ENCODE results near the gene INTS3.

The INTS3 gene

DNA sequence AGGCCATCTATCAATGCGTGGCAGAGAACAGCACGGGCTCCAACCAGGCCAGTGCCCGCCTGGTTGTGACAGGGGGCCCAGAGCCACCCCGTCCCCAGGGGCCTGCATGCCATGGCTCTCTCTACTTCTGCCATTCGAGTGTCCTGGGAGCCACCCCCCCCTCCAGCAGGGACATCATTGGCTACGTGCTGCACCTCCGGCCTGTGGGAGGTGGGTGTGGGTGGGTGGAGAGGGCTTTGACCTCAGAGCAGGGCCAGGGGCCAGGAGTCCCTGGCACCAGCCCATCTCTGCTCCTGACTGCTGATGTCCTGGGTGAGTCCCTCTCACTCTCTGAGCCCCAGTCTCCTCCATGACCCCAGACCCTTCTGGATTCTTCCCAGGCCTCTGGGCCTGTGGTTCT is 72.7 kb downstream of the INTS3 start:
- POLR2A ChIA-PET, result interaction anchor here (1.1 to 1.7 kb wide), 2 partner anchors 186 to 190 kb away, joined by 4 to 5 read pairs; partner anchors contain the start of gene RAB13
- H3K36me3 ChIP-seq (ENCODE audit: control insufficient read depth in 2 of 2, insufficient read depth in 1 of 2, low read length in 2 of 2), result peaks cover 0 to 20% of the 10 kb centered on the region in 2 experiments; a peak in 1 of 3 replicates
- H3K9me3 ChIP-seq (ENCODE audit: control insufficient read depth, insufficient read depth, low read depth, low read length), result no peaks in the 10 kb centered on the region
- H3K4me3 ChIP-seq (ENCODE audit: low read depth, low read length), result no peak overlapping the region
- H3K4me1 ChIP-seq (ENCODE audit: control insufficient read depth, insufficient read depth, low read length), result no peaks in the 10 kb centered on the region
- CTCF ChIA-PET, result interaction anchor here (3.1 kb wide), 1 partner anchor 186 kb away, joined by 19 read pairs; the partner anchor contains the start of gene RAB13
- no peak overlapping the region for H3K27ac ChIP-seq (ENCODE audit: extremely low read depth, low read depth, low read length)
- TF ChIP-seq ZFP3 (tag by site-specific recombination; IDR thresholded peaks at IDR 0.05; ENCODE audit: low read depth), result no peak
- no peak for TF ChIP-seq ZNF37A (tag by site-specific recombination; IDR thresholded peaks at IDR 0.05)
- peak; percentile 74 for TF ChIP-seq ZFHX2 (tag by site-specific recombination; conservative IDR thresholded peaks at IDR 0.05)
- no peak for TF ChIP-seq ZNF354C (tag by site-specific recombination; IDR thresholded peaks at IDR 0.05; ENCODE audit: borderline replicate concordance, low read depth)
- TF ChIP-seq EGR2 (tag by site-specific recombination; IDR thresholded peaks at IDR 0.05; ENCODE audit: low read depth), result peak; percentile 67; the same call in 1 of the 2 replicates

DNA sequence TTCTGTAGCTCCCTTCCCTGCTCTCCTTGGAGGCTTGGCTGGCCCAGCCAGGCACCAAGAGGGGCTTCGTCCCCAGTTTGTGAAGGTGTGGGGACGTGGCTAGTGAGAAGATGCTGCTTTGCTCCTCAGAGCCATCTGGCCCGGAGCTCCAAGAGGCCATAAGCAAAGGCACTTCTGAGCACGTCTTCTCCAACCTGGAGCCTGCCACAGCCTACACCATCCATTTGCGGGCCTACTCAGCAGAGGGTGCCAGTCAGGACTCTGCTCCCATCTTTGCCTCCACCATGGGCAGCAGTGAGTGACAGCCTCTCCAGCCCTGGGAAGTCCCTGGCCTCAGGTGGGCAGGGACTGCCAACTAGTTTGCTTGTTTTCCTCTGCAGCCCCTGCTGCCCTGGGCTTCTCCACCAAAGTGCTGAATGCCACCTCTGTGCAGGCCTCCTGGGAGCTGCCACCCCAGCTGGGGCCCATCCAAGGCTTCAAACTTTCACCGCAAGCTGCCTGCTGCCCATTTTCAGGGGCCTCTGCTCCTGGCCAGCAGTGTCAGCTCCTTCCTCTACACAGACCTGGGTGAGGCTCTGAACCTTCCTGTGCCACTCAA is 73.3 kb downstream of the INTS3 start:
- TF ChIP-seq SP2 (tag by site-specific recombination; IDR thresholded peaks at IDR 0.05) (no peak), ZNF449 (tag by site-specific recombination; IDR thresholded peaks at IDR 0.05) (no peak), ZNF423 (tag by site-specific recombination; IDR thresholded peaks at IDR 0.05) (no peak), ZNF664 (tag by site-specific recombination; IDR thresholded peaks at IDR 0.05) (no peak)
- ChIA-PET POLR2A (interaction anchor here (1.1 kb wide), 1 partner anchor 189 kb away, joined by 5 read pairs; no protein-coding TSS in a partner anchor), CTCF (interaction anchor here (0.6 to 3.1 kb wide), 2 partner anchors 186 to 261 kb away, joined by 3 to 19 read pairs; partner anchors contain the start of gene RAB13)
- Histone ChIP-seq H3K4me1 (ENCODE audit: control insufficient read depth, insufficient read depth, low read length) (no peaks in the 10 kb centered on the region), H3K9me3 (ENCODE audit: control insufficient read depth, insufficient read depth, low read depth, low read length) (no peaks in the 10 kb centered on the region), H3K27ac (ENCODE audit: extremely low read depth, low read depth, low read length) (no peak overlapping the region), H3K36me3 (ENCODE audit: control insufficient read depth in 2 of 2, insufficient read depth in 1 of 2, low read length in 2 of 2) (peaks cover 0 to 20% of the 10 kb centered on the region in 2 experiments; a peak in 1 of 3 replicates), H3K4me3 (ENCODE audit: low read depth, low read length) (no peak overlapping the region)

- POLR2A ChIA-PET, result interaction anchor here (0.5 to 1.0 kb wide), 2 partner anchors 163 to 188 kb away, joined by 3 to 4 read pairs; no protein-coding TSS in a partner anchor
- H3K36me3 ChIP-seq (ENCODE audit: control insufficient read depth in 2 of 2, insufficient read depth in 1 of 2, low read length in 2 of 2), result peaks cover 0 to 23% of the 10 kb centered on the region in 2 experiments; a peak in 1 of 3 replicates
- no peaks in the 10 kb centered on the region for H3K4me1 ChIP-seq (ENCODE audit: control insufficient read depth, insufficient read depth, low read length)
- TF ChIP-seq BCL11B (tag by site-specific recombination; IDR thresholded peaks at IDR 0.05; ENCODE audit: low read depth) (no peak), ZBTB7A (tag by site-specific recombination; IDR thresholded peaks at IDR 0.05; ENCODE audit: low read depth) (no peak), ZNF658 (tag by site-specific recombination; IDR thresholded peaks at IDR 0.05) (no peak), KLF8 (tag by site-specific recombination; IDR thresholded peaks at IDR 0.05) (no peak), ZNF514 (tag by site-specific recombination; IDR thresholded peaks at IDR 0.05) (no peak), ZNF571 (tag by site-specific recombination; IDR thresholded peaks at IDR 0.05) (no peak), HOXC10 (CRISPR knock-in tag; IDR thresholded peaks at IDR 0.05) (no peak)
- H3K4me3 ChIP-seq (ENCODE audit: low read depth, low read length), result no peak overlapping the region
- H3K27ac ChIP-seq (ENCODE audit: extremely low read depth, low read depth, low read length), result no peak overlapping the region
- H3K9me3 ChIP-seq (ENCODE audit: control insufficient read depth, insufficient read depth, low read depth, low read length), result no peaks in the 10 kb centered on the region
- CTCF ChIA-PET, result interaction anchor here (0.6 to 3.1 kb wide), 4 partner anchors 10 to 447 kb away, joined by 3 to 19 read pairs (median 3); partner anchors contain the start of gene RAB13
These were observed 74.2 kb downstream of the INTS3 start for GRCh38 chr1:153801786-153802697.
